Measurements from ENCODE around the gene OR6V1.

DNA sequence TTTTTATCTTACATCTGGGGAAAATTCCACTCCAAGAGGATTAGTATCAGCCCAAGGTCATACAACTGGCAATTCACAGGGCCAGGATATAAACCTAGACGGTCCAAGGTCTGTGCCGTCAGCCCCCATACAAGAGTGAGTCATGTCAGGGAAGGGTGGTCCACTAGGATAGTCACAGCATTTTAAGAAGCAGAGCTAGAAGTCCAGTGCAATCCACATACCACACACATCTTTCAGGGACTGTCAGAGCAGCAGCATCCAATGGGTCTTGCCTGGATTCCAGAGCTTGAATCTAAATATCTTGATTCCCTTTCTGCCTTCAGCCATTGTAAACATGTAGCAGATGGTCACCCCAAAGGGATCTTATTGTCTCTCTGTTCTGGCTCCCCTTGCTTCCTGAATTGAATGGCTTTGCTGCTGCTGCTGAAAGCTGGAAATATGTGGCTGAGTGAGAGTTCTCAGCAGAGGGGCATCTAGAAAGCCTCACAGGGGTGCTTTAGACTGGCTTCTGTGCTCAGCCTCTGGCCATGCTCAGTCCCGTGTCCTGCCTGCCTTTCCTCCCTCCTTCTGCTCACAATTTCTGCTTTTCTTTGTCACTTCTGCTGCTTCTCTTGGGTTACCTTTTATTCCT is 9.9 kb upstream of the OR6V1 start:
- TF ChIP-seq, protein P1, sequence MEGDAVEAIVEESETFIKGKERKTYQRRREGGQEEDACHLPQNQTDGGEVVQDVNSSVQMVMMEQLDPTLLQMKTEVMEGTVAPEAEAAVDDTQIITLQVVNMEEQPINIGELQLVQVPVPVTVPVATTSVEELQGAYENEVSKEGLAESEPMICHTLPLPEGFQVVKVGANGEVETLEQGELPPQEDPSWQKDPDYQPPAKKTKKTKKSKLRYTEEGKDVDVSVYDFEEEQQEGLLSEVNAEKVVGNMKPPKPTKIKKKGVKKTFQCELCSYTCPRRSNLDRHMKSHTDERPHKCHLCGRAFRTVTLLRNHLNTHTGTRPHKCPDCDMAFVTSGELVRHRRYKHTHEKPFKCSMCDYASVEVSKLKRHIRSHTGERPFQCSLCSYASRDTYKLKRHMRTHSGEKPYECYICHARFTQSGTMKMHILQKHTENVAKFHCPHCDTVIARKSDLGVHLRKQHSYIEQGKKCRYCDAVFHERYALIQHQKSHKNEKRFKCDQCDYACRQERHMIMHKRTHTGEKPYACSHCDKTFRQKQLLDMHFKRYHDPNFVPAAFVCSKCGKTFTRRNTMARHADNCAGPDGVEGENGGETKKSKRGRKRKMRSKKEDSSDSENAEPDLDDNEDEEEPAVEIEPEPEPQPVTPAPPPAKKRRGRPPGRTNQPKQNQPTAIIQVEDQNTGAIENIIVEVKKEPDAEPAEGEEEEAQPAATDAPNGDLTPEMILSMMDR (conservative IDR thresholded peaks at IDR 0.05; ENCODE audit: low read length), result no peak
- TF ChIP-seq EZH2phosphoT487 (IDR thresholded peaks at IDR 0.05; ENCODE audit: borderline replicate concordance, low read depth, low read length), result no peak
